Measurements from ENCODE around the gene ARL8A. TPM values are rescaled to one million over a fixed set of nuclear protein-coding genes. Genes with fewer than 3 reads are reported as not detected.

The ARL8A gene
- total and polyA plus RNA-seq, 7 experiments from 2014 or later = 5.5 to 99.4 (median 47.1) TPM

- intact Hi-C loops (cut with micrococcal nuclease) = loop anchor here (1.0 kb wide), 2 partner anchors 30 to 125 kb away; partner anchors contain the start of gene PTPN7 (in 1 of the 2)
- H3K36me3 ChIP-seq (ENCODE audit: control insufficient read depth in 2 of 3, insufficient read depth in 3 of 3, low read length in 3 of 3) = no peaks in the 10 kb centered on the region
- H3K27ac ChIP-seq (ENCODE audit: low read depth, low read length) = no peak overlapping the region
- Mint-ChIP-seq H3K27ac (no peak overlapping the region), H3K36me3 (no peaks in the 10 kb centered on the region), H3K9me3 (peaks cover 0 to 3% (median 0%) of the 10 kb centered on the region in 11 donors), H3K4me3 (no peak overlapping the region), H3K4me1 (peaks cover 0 to 8% (median 4%) of the 10 kb centered on the region in 7 donors), H3K27me3 (peaks cover 11 to 23% (median 20%) of the 10 kb centered on the region in 5 donors)
- POLR2A ChIA-PET = no interaction called here
- no peak for ATAC-seq
- CTCF ChIA-PET = interaction anchor here (0.6 to 1.7 kb wide), 8 partner anchors 35 to 1019 kb away, joined by 3 to 10 read pairs (median 4); no protein-coding TSS in a partner anchor
- no peak overlapping the region for H3K4me3 ChIP-seq (ENCODE audit: low read length)
- H3K27me3 ChIP-seq (ENCODE audit: control insufficient read depth in 2 of 2, insufficient read depth in 2 of 2, low read length in 2 of 2) = no peaks in the 10 kb centered on the region
- no peak for DNase-seq
- H3K9me3 ChIP-seq (ENCODE audit: control insufficient read depth in 2 of 3, low read length in 3 of 3) = no peaks in the 10 kb centered on the region
- peaks cover 0 to 6% of the 10 kb centered on the region in 2 donors for H3K4me1 ChIP-seq (ENCODE audit: control insufficient read depth in 2 of 2, insufficient read depth in 2 of 2, low read length in 2 of 2)
These were observed 45.6 kb upstream of the ARL8A start for GRCh38 chr1:202189918-202190715.

GRCh38 chr1:202189001-202189790, 44.7 kb upstream of the ARL8A start:
- intact Hi-C loops (cut with micrococcal nuclease) = loop anchor here (1.0 kb wide), 2 partner anchors 29 to 126 kb away; partner anchors contain the start of gene PTPN7 (in 1 of the 2)
- H3K9me3 ChIP-seq (ENCODE audit: control insufficient read depth in 2 of 3, low read length in 3 of 3) = no peaks in the 10 kb centered on the region
- H3K9me3 Mint-ChIP-seq = peaks cover 0 to 3% (median 0%) of the 10 kb centered on the region in 11 donors
- no peak overlapping the region for H3K4me3 ChIP-seq (ENCODE audit: low read length)
- no peaks in the 10 kb centered on the region for H3K36me3 Mint-ChIP-seq
- peak; percentile 52 to 84 (median 69) for DNase-seq
- H3K27me3 ChIP-seq (ENCODE audit: control insufficient read depth in 2 of 2, insufficient read depth in 2 of 2, low read length in 2 of 2) = no peaks in the 10 kb centered on the region
- no peak overlapping the region for H3K27ac Mint-ChIP-seq
- peaks cover 0 to 6% of the 10 kb centered on the region in 2 donors for H3K4me1 ChIP-seq (ENCODE audit: control insufficient read depth in 2 of 2, insufficient read depth in 2 of 2, low read length in 2 of 2)
- peaks cover 5 to 11% (median 8%) of the 10 kb centered on the region in 7 donors for H3K4me1 Mint-ChIP-seq
- no peak overlapping the region for H3K27ac ChIP-seq (ENCODE audit: low read depth, low read length)
- H3K36me3 ChIP-seq (ENCODE audit: control insufficient read depth in 2 of 3, insufficient read depth in 3 of 3, low read length in 3 of 3) = no peaks in the 10 kb centered on the region
- POLR2A ChIA-PET = no interaction called here
- CTCF ChIA-PET = interaction anchor here (0.6 to 1.7 kb wide), 9 partner anchors 29 to 1020 kb away, joined by 3 to 10 read pairs (median 4); partner anchors contain the start of gene PTPN7
- ATAC-seq = peak; percentile 79
- H3K27me3 Mint-ChIP-seq = peaks cover 7 to 13% (median 10%) of the 10 kb centered on the region in 5 donors
- no peak overlapping the region for H3K4me3 Mint-ChIP-seq

- ChIA-PET POLR2A (no interaction called here), CTCF (interaction anchor here (1.2 to 2.1 kb wide), 3 partner anchors 26 to 33 kb away, joined by 4 to 5 read pairs (median 4); partner anchors contain the start of gene PTPN7)
- Mint-ChIP-seq H3K9me3 (peaks cover 0 to 3% (median 0%) of the 10 kb centered on the region in 11 donors), H3K27ac (no peak overlapping the region), H3K36me3 (no peaks in the 10 kb centered on the region), H3K4me3 (no peak overlapping the region), H3K27me3 (peaks cover 0 to 8% (median 5%) of the 10 kb centered on the region in 5 donors), H3K4me1 (peaks cover 9 to 14% (median 11%) of the 10 kb centered on the region in 7 donors)
- DNase-seq (no peak), ATAC-seq (no peak)
- Histone ChIP-seq H3K4me3 (ENCODE audit: low read length) (no peak overlapping the region), H3K4me1 (ENCODE audit: control insufficient read depth in 2 of 2, insufficient read depth in 2 of 2, low read length in 2 of 2) (peaks cover 0 to under 1% of the 10 kb centered on the region in 2 donors), H3K36me3 (ENCODE audit: control insufficient read depth in 2 of 3, insufficient read depth in 3 of 3, low read length in 3 of 3) (no peaks in the 10 kb centered on the region), H3K9me3 (ENCODE audit: control insufficient read depth in 2 of 3, low read length in 3 of 3) (no peaks in the 10 kb centered on the region), H3K27ac (ENCODE audit: low read depth, low read length) (no peak overlapping the region), H3K27me3 (ENCODE audit: control insufficient read depth in 2 of 2, insufficient read depth in 2 of 2, low read length in 2 of 2) (no peaks in the 10 kb centered on the region)
- intact Hi-C loops (cut with micrococcal nuclease) = no loop called here
These were observed 43.3 kb upstream of the ARL8A start for GRCh38 chr1:202187697-202188407.

- CTCF ChIA-PET = interaction anchor here (0.6 to 2.1 kb wide), 6 partner anchors 25 to 965 kb away, joined by 3 to 5 read pairs (median 3); no protein-coding TSS in a partner anchor
- Mint-ChIP-seq H3K4me1 (peaks cover 9 to 14% (median 11%) of the 10 kb centered on the region in 7 donors), H3K27me3 (peaks cover 0 to 4% (median 0%) of the 10 kb centered on the region in 5 donors), H3K36me3 (no peaks in the 10 kb centered on the region), H3K9me3 (no peaks in the 10 kb centered on the region), H3K27ac (no peak overlapping the region), H3K4me3 (no peak overlapping the region)
- H3K36me3 ChIP-seq (ENCODE audit: control insufficient read depth in 2 of 3, insufficient read depth in 3 of 3, low read length in 3 of 3) = no peaks in the 10 kb centered on the region
- H3K4me3 ChIP-seq (ENCODE audit: low read length) = no peak overlapping the region
- POLR2A ChIA-PET = no interaction called here
- intact Hi-C loops (cut with micrococcal nuclease) = no loop called here
- DNase-seq = no peak
- no peaks in the 10 kb centered on the region for H3K4me1 ChIP-seq (ENCODE audit: control insufficient read depth in 2 of 2, insufficient read depth in 2 of 2, low read length in 2 of 2)
- H3K9me3 ChIP-seq (ENCODE audit: control insufficient read depth in 2 of 3, low read length in 3 of 3) = no peaks in the 10 kb centered on the region
- no peak overlapping the region for H3K27ac ChIP-seq (ENCODE audit: low read depth, low read length)
- ATAC-seq = no peak
- H3K27me3 ChIP-seq (ENCODE audit: control insufficient read depth in 2 of 2, insufficient read depth in 2 of 2, low read length in 2 of 2) = no peaks in the 10 kb centered on the region
These were observed 42.6 kb upstream of the ARL8A start for GRCh38 chr1:202187041-202187671.

GRCh38 chr1:202186327-202186726, 41.8 kb upstream of the ARL8A start:
- no peak overlapping the region for H3K27ac Mint-ChIP-seq
- no peak for DNase-seq
- Histone ChIP-seq H3K27me3 (ENCODE audit: control insufficient read depth in 2 of 2, insufficient read depth in 2 of 2, low read length in 2 of 2) (no peaks in the 10 kb centered on the region), H3K9me3 (ENCODE audit: control insufficient read depth in 2 of 3, low read length in 3 of 3) (no peaks in the 10 kb centered on the region), H3K4me1 (ENCODE audit: control insufficient read depth in 2 of 2, insufficient read depth in 2 of 2, low read length in 2 of 2) (no peaks in the 10 kb centered on the region), H3K4me3 (ENCODE audit: low read length) (no peak overlapping the region), H3K36me3 (ENCODE audit: control insufficient read depth in 2 of 3, insufficient read depth in 3 of 3, low read length in 3 of 3) (no peaks in the 10 kb centered on the region), H3K27ac (ENCODE audit: low read depth, low read length) (no peak overlapping the region)
- H3K4me1 Mint-ChIP-seq = peaks cover 9 to 14% (median 12%) of the 10 kb centered on the region in 7 donors
- ATAC-seq = no peak
- H3K27me3 Mint-ChIP-seq = peaks cover 0 to 6% (median 0%) of the 10 kb centered on the region in 5 donors
- POLR2A ChIA-PET = interaction anchor here (0.6 kb wide), 1 partner anchor 375 kb away, joined by 3 read pairs; no protein-coding TSS in a partner anchor
- H3K36me3 Mint-ChIP-seq = no peaks in the 10 kb centered on the region
- H3K9me3 Mint-ChIP-seq = no peaks in the 10 kb centered on the region
- no peak overlapping the region for H3K4me3 Mint-ChIP-seq
- intact Hi-C loops (cut with micrococcal nuclease) = no loop called here
- CTCF ChIA-PET = interaction anchor here (0.5 to 2.4 kb wide), 9 partner anchors 24 to 966 kb away, joined by 3 to 9 read pairs (median 3); partner anchors contain the start of gene PTPN7
